HepG2 (cell line): ENCODE data around the gene C19orf38. TPM values are rescaled to one million over a fixed set of nuclear protein-coding genes. Genes with fewer than 3 reads are reported as not detected.

Experiments
- ATF3 ChIP-seq: sonication (generic); formaldehyde crosslinking; IDR thresholded peaks from 2 replicates; pipeline ENCODE4 v1.4.0; 2020; ENCODE audit warnings: missing genetic modification reagents
- CC2D1A ChIP-seq: sonication (generic); formaldehyde crosslinking; IDR thresholded peaks from 2 replicates; pipeline ENCODE4 v1.8.1; 2023; ENCODE audit warnings: mild to moderate bottlenecking, missing genetic modification reagents
- HES4 ChIP-seq: sonication (generic); formaldehyde crosslinking; IDR thresholded peaks from 2 replicates; pipeline ENCODE4 v1.9.0; 2021; ENCODE audit warnings: mild to moderate bottlenecking, missing genetic modification reagents, borderline replicate concordance
- NCOA5 ChIP-seq: sonication (generic); formaldehyde crosslinking; IDR thresholded peaks from 2 replicates; pipeline ENCODE4 v1.4.0; 2020; ENCODE audit warnings: missing genetic modification reagents
- PRPF4 ChIP-seq: fragments of 200-400 bp; formaldehyde crosslinking; IDR thresholded peaks from 2 replicates; pipeline ENCODE4 v1.6.1; 2016; ENCODE audit warnings: low read length, low read depth; ENCODE audit not compliant: poor library complexity, severe bottlenecking
- SIX4 ChIP-seq: sonication (generic); formaldehyde crosslinking; IDR thresholded peaks from 2 replicates; pipeline ENCODE4 v1.4.0; 2020; ENCODE audit warnings: missing genetic modification reagents
- ZFP1 ChIP-seq: IDR thresholded peaks from 2 replicates; pipeline ENCODE4 v1.6.1; 2016
- ZNF230 ChIP-seq: sonication (generic); formaldehyde crosslinking; IDR thresholded peaks from 2 replicates; pipeline ENCODE4 v1.4.0; 2020; ENCODE audit warnings: mild to moderate bottlenecking, missing genetic modification reagents
- ZNF343 ChIP-seq: sonication (generic); formaldehyde crosslinking; IDR thresholded peaks from 2 replicates; pipeline ENCODE4 v1.4.0; 2020; ENCODE audit warnings: mild to moderate bottlenecking, missing genetic modification reagents
- ZNF552 ChIP-seq: sonication (generic); formaldehyde crosslinking; IDR thresholded peaks from 2 replicates; pipeline ENCODE4 v1.9.0; 2022; ENCODE audit warnings: missing genetic modification reagents, mild to moderate bottlenecking, borderline replicate concordance
- ZNF557 ChIP-seq: sonication (generic); formaldehyde crosslinking; IDR thresholded peaks from 2 replicates; pipeline ENCODE4 v1.4.0; 2020; ENCODE audit warnings: missing genetic modification reagents
- ZNF75D ChIP-seq: sonication (generic); formaldehyde crosslinking; IDR thresholded peaks from 2 replicates; pipeline ENCODE4 v1.8.1; 2023; ENCODE audit warnings: missing genetic modification reagents, mild to moderate bottlenecking, borderline replicate concordance
- polyA plus RNA-seq, 8 experiments: library from polyadenylated mRNA; depleted of rRNA in 3 of 8; stranded (reverse) in 7 of 8; unstranded in 1 of 8; fragments of >200 nt; fragmentation: Illumina TruSeq in 4 of 8; extraction: Trizol in 4 of 8; gene quantifications; 2 replicates each; pipeline versions ENCODE4 v1.2.1 to v1.2.3, GENCODE V29; 2011 to 2016; ENCODE audit warnings: low read depth in 4 of 8, missing spikeins in 1 of 8, mixed read lengths in 1 of 8; ENCODE audit not compliant: insufficient read depth in 1 of 8
- total RNA-seq, 5 experiments: library from RNA; depleted of rRNA; stranded (reverse); fragments of >200 nt; fragmentation: Illumina TruSeq; extraction: Trizol; gene quantifications; 2 replicates each; pipeline ENCODE4 v1.2.3, GENCODE V29; 2016; ENCODE audit warnings: low read depth in 1 of 5
- TF ChIP-seq, protein P1 (sequence below): IDR thresholded peaks from 2 replicates; pipeline ENCODE4 v1.6.1; 2016; ENCODE audit warnings: missing compliant biosample characterization, missing genetic modification reagents, borderline replicate concordance
- TF ChIP-seq, protein P2 (sequence below): sonication (generic); formaldehyde crosslinking; IDR thresholded peaks from 2 replicates; pipeline ENCODE4; 2020; ENCODE audit warnings: missing genetic modification reagents, mild to moderate bottlenecking, borderline replicate concordance
- TF ChIP-seq, protein P3 (sequence below): sonication (generic); formaldehyde crosslinking; IDR thresholded peaks from one replicate; pipeline ENCODE4 v1.5.1; 2020; ENCODE audit warnings: mild to moderate bottlenecking, missing genetic modification reagents; ENCODE audit errors: not compliant biosample characterization

The C19orf38 gene
- total and polyA plus RNA-seq, 2 of the 13 experiments (the other 11 are each of a cell fraction or from before 2014, with no cell fraction given) = 0.11 TPM; not detected in 1

DNA sequence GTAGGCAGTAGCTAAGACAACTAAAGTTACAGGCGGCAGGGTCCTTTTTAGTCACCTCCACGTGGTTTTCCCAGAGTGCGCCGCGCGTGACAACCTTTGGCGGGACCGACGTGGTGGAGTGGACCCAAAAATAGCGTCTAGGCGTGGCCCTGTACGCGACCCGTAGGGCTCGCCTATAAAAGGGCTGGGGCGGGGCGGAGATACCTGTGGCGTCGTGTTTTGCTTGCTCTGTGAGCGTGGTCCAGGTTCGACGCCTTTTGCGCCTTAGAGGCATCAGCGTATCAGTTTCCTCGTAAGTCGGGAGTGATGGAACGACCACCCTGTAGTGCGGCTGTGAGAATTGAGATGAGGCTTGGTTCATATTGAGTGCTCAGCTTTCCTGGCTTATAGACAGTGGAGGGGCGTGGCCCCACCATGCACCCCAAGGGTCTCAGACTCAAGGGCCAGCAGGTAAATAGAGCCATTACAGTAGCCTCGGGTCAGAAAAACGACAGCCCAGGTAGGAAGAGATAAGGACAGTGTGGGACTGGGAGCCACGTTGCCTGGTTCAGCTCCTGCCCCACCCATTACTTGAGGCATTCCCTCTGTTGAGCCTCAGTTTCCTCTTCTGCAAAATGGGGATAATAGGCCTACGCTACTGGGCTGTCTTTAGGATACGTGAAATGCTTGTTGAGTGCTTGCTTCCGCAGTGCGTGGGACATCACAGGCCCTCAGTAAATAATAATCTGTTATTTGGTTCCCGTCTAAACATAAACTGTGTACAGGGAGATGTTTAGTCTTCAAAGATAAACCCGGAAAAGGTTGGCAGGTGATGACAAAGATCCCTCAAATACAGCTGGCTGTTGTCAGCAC is 11.5 kb upstream of the C19orf38 start (continued):
- TF ChIP-seq ZNF230 (CRISPR knock-in tag) (peak; percentile 77; the same call in 1 of the 2 replicates), ATF3 (CRISPR knock-in tag) (no peak), SIX4 (CRISPR knock-in tag) (no peak), ZNF343 (CRISPR knock-in tag) (peak; percentile 59; the same call in 1 of the 2 replicates), ZFP1 (CRISPR knock-in tag) (peak; percentile 14; the same call in 1 of the 2 replicates), PRPF4 (peak; percentile 89), HES4 (peak; percentile 25; the same call in 1 of the 2 replicates), ZNF75D (peak; percentile 19; the same call in 1 of the 2 replicates), NCOA5 (no peak), ZNF557 (CRISPR knock-in tag) (no peak), ZNF552 (CRISPR knock-in tag) (no peak), CC2D1A (CRISPR knock-in tag) (no peak)
- TF ChIP-seq, protein P1, sequence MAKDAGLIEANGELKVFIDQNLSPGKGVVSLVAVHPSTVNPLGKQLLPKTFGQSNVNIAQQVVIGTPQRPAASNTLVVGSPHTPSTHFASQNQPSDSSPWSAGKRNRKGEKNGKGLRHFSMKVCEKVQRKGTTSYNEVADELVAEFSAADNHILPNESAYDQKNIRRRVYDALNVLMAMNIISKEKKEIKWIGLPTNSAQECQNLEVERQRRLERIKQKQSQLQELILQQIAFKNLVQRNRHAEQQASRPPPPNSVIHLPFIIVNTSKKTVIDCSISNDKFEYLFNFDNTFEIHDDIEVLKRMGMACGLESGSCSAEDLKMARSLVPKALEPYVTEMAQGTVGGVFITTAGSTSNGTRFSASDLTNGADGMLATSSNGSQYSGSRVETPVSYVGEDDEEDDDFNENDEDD = peak; percentile 98
- TF ChIP-seq, protein P2, sequence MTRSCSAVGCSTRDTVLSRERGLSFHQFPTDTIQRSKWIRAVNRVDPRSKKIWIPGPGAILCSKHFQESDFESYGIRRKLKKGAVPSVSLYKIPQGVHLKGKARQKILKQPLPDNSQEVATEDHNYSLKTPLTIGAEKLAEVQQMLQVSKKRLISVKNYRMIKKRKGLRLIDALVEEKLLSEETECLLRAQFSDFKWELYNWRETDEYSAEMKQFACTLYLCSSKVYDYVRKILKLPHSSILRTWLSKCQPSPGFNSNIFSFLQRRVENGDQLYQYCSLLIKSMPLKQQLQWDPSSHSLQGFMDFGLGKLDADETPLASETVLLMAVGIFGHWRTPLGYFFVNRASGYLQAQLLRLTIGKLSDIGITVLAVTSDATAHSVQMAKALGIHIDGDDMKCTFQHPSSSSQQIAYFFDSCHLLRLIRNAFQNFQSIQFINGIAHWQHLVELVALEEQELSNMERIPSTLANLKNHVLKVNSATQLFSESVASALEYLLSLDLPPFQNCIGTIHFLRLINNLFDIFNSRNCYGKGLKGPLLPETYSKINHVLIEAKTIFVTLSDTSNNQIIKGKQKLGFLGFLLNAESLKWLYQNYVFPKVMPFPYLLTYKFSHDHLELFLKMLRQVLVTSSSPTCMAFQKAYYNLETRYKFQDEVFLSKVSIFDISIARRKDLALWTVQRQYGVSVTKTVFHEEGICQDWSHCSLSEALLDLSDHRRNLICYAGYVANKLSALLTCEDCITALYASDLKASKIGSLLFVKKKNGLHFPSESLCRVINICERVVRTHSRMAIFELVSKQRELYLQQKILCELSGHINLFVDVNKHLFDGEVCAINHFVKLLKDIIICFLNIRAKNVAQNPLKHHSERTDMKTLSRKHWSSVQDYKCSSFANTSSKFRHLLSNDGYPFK (CRISPR knock-in tag) = peak; percentile 77; the same call in 1 of the 2 replicates
- TF ChIP-seq, protein P3, sequence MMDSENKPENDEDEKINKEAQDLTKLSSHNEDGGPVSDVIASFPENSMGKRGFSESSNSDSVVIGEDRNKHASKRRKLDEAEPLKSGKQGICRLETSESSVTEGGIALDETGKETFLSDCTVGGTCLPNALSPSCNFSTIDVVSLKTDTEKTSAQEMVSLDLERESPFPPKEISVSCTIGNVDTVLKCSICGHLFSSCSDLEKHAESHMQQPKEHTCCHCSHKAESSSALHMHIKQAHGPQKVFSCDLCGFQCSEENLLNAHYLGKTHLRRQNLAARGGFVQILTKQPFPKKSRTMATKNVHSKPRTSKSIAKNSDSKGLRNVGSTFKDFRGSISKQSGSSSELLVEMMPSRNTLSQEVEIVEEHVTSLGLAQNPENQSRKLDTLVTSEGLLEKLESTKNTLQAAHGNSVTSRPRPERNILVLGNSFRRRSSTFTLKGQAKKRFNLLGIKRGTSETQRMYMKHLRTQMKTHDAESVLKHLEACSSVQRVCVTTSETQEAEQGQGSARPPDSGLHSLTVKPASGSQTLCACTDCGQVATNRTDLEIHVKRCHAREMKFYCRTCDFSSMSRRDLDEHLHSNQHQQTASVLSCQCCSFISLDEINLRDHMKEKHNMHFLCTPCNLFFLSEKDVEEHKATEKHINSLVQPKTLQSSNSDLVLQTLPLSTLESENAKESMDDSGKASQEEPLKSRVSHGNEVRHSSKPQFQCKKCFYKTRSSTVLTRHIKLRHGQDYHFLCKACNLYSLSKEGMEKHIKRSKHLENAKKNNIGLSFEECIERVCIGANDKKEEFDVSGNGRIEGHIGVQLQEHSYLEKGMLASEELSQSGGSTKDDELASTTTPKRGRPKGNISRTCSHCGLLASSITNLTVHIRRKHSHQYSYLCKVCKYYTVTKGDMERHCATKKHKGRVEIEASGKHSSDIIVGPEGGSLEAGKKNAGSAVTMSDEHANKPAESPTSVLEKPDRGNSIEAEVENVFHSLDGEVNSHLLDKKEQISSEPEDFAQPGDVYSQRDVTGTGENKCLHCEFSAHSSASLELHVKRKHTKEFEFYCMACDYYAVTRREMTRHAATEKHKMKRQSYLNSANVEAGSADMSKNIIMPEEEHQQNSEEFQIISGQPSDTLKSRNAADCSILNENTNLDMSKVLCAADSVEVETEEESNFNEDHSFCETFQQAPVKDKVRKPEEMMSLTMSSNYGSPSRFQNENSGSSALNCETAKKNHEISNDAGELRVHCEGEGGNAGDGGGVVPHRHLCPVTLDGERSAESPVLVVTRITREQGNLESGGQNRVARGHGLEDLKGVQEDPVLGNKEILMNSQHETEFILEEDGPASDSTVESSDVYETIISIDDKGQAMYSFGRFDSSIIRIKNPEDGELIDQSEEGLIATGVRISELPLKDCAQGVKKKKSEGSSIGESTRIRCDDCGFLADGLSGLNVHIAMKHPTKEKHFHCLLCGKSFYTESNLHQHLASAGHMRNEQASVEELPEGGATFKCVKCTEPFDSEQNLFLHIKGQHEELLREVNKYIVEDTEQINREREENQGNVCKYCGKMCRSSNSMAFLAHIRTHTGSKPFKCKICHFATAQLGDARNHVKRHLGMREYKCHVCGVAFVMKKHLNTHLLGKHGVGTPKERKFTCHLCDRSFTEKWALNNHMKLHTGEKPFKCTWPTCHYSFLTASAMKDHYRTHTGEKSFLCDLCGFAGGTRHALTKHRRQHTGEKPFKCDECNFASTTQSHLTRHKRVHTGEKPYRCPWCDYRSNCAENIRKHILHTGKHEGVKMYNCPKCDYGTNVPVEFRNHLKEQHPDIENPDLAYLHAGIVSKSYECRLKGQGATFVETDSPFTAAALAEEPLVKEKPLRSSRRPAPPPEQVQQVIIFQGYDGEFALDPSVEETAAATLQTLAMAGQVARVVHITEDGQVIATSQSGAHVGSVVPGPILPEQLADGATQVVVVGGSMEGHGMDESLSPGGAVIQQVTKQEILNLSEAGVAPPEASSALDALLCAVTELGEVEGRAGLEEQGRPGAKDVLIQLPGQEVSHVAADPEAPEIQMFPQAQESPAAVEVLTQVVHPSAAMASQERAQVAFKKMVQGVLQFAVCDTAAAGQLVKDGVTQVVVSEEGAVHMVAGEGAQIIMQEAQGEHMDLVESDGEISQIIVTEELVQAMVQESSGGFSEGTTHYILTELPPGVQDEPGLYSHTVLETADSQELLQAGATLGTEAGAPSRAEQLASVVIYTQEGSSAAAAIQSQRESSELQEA = no peak
